Muscle of leg (tissue), 11 donors: ENCODE measurements around the gene CDH13. TPM values are rescaled to one million over a fixed set of nuclear protein-coding genes. Genes with fewer than 3 reads are reported as not detected.

ENCODE experiments used
- DNase-seq: peaks from one replicate; pipeline ENCODE4 v3.0.0; 2013
- H3K27ac ChIP-seq: one replicate; pipeline ENCODE4 v1.5.1; 2013; ENCODE audit warnings: mild to moderate bottlenecking, low read length, control low read depth
- H3K27me3 ChIP-seq: one replicate; pipeline ENCODE4 v1.6.1; 2013; ENCODE audit warnings: low read length; ENCODE audit not compliant: control insufficient read depth, insufficient read depth
- H3K36me3 ChIP-seq: one replicate; pipeline ENCODE4 v1.6.1; 2013; ENCODE audit warnings: low read length; ENCODE audit not compliant: control insufficient read depth, insufficient read depth
- H3K4me1 ChIP-seq: one replicate; pipeline ENCODE4 v1.6.1; 2013; ENCODE audit warnings: low read length; ENCODE audit not compliant: control insufficient read depth, insufficient read depth
- H3K4me3 ChIP-seq: one replicate; pipeline ENCODE4 v1.5.1; 2013; ENCODE audit warnings: low read length, control low read depth
- H3K9me3 ChIP-seq: replicated peaks from 2 replicates; pipeline ENCODE4 v1.6.1; 2013; ENCODE audit warnings: low read depth, low read length; ENCODE audit not compliant: control insufficient read depth
- WGBS: methylation state at CpG from one replicate; pipeline ENCODE4 v1.1.5; 2013; ENCODE audit warnings: missing lambda C conversion rate; ENCODE audit not compliant: insufficient coverage; 5-methylcytosine and 5-hydroxymethylcytosine counted together
- polyA plus RNA-seq, 8 donors: library from polyadenylated mRNA; unstranded; fragments of 120-200 nt; gene quantifications; one replicate each; pipeline versions ENCODE4 v1.2.1 to v1.2.3, GENCODE V29; 2013; ENCODE audit warnings: inconsistent platforms in 1 of 8, low replicate concordance in 1 of 8; ENCODE audit not compliant: insufficient read length in 8 of 8, insufficient read depth in 1 of 8
- total RNA-seq: library from RNA; stranded (reverse); fragments of 120-200 nt; gene quantifications from one replicate; pipeline ENCODE4 v1.2.4, GENCODE V29; 2013

Gene CDH13
- total and polyA plus RNA-seq, 9 donors: 30.5 to 55.7 (median 47.9) TPM

DNA sequence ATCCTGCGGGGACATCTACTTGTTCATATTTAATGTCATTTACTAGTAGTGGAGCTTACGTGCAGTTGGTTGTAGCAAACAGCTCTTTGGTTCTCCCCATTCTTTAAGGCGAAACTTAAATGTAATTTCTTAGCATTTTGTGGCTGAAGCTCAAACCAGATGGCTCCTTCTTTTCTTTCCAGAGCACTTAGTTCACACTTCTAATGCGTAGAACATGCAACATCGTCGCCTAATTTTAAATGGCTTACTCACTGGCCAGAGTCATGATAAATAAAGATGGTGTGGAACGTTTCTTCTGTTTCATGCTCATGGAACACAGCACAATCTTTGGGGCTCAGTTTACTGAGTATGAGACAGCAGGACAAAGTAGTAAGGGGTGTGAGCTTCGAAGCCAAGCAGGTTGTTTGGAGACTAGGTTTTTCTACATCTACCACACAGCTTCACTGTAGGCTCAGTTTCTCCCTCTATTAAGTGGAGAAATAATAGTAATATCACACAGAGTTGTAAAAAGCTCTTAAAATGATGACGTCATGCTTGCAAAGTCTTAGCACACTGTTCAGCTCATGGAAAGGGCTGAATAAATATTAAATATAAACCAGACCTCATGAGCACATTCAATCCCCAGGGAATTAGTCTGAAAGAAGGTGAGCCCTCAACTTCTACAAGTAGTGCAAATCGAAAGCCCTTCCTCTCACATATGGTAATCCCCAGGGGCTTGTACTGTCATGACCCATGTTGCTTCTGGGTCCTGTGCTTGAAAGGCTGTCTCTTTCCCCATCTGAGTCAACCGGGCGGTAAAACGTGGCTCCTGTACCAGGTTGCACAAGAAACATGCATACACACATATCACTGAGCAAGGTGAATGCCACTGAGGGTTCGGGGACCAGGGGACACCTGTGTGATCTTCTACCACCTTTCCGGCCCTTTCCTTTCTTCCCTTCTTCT lies 384.3 kb downstream of the CDH13 start:
- Histone ChIP-seq H3K36me3 (no peaks in the 10 kb centered on the region), H3K9me3 (no peaks in the 10 kb centered on the region), H3K4me1 (no peaks in the 10 kb centered on the region), H3K27ac (no peak overlapping the region), H3K4me3 (no peak overlapping the region), H3K27me3 (no peaks in the 10 kb centered on the region)
- no peak for DNase-seq
- WGBS: 85% methylated on average over 8 of the region's 15 CpGs

DNA sequence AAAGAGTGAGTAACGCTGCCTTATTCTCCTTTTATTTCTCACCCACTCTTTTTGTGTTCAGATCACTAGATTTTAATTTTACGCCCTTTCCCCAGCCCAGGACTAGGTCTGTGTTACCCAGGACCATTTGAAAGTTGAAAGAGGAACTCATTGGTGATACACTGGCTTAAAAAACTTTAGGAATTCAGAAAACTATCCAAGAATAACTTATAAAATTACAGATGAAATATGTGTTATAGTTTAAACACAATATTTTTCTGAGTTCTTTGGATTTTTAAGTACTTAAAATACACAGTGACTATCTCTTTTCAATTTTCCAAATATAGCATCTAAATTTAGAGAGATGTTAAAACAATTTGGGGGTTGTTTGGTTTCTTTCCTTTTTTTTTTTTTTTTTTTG lies 385.2 kb downstream of the CDH13 start:
- no CpG with 5 or more reads among the region's 2 CpGs for WGBS
- Histone ChIP-seq H3K9me3 (no peaks in the 10 kb centered on the region), H3K27me3 (no peaks in the 10 kb centered on the region)

DNA sequence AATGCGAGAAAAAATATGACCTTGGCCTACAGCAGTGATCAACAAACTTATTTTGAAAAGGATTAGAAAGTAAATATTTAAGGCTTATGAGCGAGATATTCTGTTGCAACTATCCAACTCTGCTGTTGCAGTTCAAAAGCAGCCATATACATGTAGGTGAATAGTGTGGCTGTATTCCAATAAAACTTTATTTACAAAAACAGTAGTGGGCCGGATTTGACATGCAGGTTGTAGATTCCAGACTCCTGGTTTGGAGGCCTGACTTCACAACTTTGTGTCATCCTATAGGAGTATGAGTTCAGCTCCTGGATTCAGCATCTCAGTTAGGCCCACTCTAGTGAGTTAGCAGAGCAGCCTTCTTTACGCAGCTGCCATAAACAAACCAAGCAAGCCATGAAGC lies 386.3 kb downstream of the CDH13 start:
- DNase-seq: no peak
- H3K27me3 ChIP-seq: no peaks in the 10 kb centered on the region
- H3K27ac ChIP-seq: no peak overlapping the region
- no peak overlapping the region for H3K4me3 ChIP-seq
- no CpG with 5 or more reads among the region's 4 CpGs for WGBS
- no peaks in the 10 kb centered on the region for H3K9me3 ChIP-seq
- H3K4me1 ChIP-seq: no peaks in the 10 kb centered on the region
- no peaks in the 10 kb centered on the region for H3K36me3 ChIP-seq

More for the DNA sequence above, 385.2 kb downstream of the CDH13 start:
- Histone ChIP-seq H3K36me3 (no peaks in the 10 kb centered on the region), H3K27ac (no peak overlapping the region), H3K4me1 (no peaks in the 10 kb centered on the region), H3K4me3 (no peak overlapping the region)
- no peak for DNase-seq

DNA sequence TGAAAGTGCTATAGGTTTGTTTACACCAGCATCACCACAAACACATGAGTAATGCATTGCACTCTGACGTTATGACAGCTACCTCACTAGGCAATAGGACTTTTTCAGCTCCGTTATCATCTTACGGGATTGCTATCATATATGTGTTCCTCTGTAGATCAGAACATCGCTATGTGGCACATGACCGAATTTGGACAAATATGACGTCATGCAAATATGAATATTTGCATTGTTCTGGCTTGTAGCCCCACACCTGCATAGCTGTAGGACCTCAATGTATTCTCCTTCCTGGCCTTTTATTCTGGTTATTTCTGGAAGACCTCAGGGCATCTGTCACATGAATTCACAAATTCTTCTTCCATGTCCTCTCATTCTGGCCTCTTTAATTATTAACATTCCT lies 393.2 kb downstream of the CDH13 start:
- no peak for DNase-seq
- no peaks in the 10 kb centered on the region for H3K4me1 ChIP-seq
- H3K27me3 ChIP-seq: no peaks in the 10 kb centered on the region
- H3K4me3 ChIP-seq: no peak overlapping the region
- 85% methylated on average over 5 of the region's 6 CpGs for WGBS
- H3K36me3 ChIP-seq: no peaks in the 10 kb centered on the region
- H3K9me3 ChIP-seq: no peaks in the 10 kb centered on the region
- no peak overlapping the region for H3K27ac ChIP-seq

DNA sequence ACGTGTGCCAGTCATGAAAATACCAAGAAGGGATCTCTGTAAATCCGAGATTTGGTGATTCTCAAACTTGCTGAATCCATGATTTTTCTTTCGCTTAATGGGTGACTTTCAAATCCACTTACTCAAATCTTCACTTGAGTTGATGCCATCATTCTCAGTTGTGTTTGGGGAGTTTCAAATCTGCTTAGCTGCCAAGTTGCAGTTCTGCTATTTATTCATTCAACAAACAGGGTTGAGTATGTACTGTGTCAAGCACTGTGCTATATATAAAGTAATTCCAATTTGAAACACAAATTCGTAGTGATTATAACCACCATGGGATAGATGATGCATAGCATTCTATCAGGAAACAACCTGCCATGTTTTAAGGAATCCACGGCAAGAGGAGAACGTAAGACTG lies 394.3 kb downstream of the CDH13 start:
- no peak overlapping the region for H3K4me3 ChIP-seq
- H3K27me3 ChIP-seq: no peaks in the 10 kb centered on the region
- no peaks in the 10 kb centered on the region for H3K4me1 ChIP-seq
- H3K27ac ChIP-seq: no peak overlapping the region
- no peak for DNase-seq
- H3K9me3 ChIP-seq: no peaks in the 10 kb centered on the region
- 92% methylated on average over 2 of the region's 6 CpGs for WGBS
- H3K36me3 ChIP-seq: no peaks in the 10 kb centered on the region

DNA sequence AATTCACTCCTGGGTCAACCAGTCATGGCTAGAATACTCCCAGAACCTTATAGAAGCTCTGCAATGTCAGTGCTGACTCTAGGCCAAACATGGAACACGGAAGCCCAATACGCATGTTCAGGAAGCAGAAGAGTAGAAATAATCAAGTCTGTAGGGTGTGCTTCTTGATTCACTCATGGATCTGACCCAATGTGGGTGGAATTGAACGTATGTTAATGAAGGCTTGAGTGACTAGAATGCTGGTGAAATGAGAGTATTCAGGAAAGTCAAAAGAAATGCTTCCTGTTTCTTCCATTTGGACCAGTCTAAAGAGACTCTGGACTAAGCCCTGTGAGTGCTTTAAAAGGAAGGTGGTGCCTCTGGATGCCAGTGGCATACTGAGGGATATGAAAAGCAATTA lies 395.0 kb downstream of the CDH13 start:
- Histone ChIP-seq H3K27ac (no peak overlapping the region), H3K9me3 (no peaks in the 10 kb centered on the region), H3K4me1 (no peaks in the 10 kb centered on the region), H3K36me3 (no peaks in the 10 kb centered on the region), H3K4me3 (no peak overlapping the region), H3K27me3 (no peaks in the 10 kb centered on the region)
- WGBS: 70% methylated on average over 3 of the region's 3 CpGs
- no peak for DNase-seq

DNA sequence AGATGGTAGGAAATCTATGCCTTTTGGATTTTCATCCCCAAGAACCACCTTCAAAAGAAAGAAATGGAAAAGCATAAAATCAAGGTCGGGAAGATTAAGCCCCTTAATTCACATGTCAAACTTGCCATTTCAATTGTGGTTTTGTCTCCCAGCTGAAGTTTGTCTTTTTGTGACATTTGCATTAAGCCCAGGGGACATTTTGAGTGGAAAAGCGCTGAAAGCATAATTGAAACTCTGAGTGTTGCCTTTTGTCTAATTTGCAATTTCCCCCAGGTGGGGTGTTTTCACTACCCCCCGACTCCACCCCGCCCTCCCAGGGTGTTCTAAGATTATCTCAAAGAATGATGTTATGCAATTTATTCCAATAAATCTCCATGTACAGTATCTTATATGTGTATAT lies 396.2 kb downstream of the CDH13 start:
- Histone ChIP-seq H3K4me3 (no peak overlapping the region), H3K27ac (no peak overlapping the region), H3K9me3 (no peaks in the 10 kb centered on the region), H3K27me3 (no peaks in the 10 kb centered on the region), H3K36me3 (no peaks in the 10 kb centered on the region), H3K4me1 (no peaks in the 10 kb centered on the region)
- WGBS: no CpG with 5 or more reads among the region's 4 CpGs
- no peak for DNase-seq

DNA sequence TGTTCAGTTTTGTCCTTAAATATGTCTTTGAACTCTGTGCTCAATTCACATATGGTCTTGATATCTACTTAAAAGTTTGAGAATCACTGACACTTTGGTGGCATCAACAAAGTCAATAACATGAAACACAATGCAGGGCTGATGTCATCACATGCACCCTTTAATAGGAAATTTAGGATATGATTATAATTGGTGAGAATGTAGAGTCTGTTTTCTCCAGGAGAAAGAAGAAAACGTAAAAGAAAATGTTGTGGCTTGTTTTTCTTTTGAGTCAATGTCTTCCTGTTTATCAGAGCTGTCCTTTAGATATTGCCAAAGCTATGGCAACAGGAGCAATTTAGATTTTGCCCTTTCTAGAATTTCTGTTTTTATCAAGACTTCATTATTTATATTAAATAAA lies 396.9 kb downstream of the CDH13 start:
- Histone ChIP-seq H3K36me3 (no peaks in the 10 kb centered on the region), H3K27me3 (no peaks in the 10 kb centered on the region), H3K9me3 (no peaks in the 10 kb centered on the region), H3K27ac (no peak overlapping the region), H3K4me1 (no peaks in the 10 kb centered on the region), H3K4me3 (no peak overlapping the region)
- WGBS: 67% methylated on average over 1 of the region's 1 CpG
- DNase-seq: no peak

DNA sequence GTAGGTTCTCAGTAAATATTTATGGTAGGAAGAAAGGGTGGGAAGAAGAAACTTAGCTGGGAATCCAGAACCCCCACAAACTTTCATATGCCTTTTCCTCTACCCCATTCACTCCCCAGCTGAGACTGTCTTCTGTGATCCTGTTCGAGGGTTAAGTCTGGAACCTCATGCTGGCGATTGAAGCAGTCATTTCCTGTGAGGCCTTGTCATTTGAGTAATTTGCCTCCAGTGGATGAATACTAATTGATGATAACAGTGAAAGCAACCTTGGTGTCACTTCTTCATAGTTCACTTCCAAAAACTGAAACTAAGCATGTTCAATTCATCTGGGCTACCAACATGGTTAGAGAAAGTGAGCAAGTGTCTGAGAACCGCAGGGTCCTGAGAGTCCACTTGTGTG lies 401.2 kb downstream of the CDH13 start:
- Histone ChIP-seq H3K27me3 (no peaks in the 10 kb centered on the region), H3K4me1 (no peaks in the 10 kb centered on the region), H3K36me3 (no peaks in the 10 kb centered on the region), H3K4me3 (no peak overlapping the region), H3K27ac (no peak overlapping the region), H3K9me3 (no peaks in the 10 kb centered on the region)
- WGBS: 82% methylated on average over 1 of the region's 3 CpGs
- no peak for DNase-seq

DNA sequence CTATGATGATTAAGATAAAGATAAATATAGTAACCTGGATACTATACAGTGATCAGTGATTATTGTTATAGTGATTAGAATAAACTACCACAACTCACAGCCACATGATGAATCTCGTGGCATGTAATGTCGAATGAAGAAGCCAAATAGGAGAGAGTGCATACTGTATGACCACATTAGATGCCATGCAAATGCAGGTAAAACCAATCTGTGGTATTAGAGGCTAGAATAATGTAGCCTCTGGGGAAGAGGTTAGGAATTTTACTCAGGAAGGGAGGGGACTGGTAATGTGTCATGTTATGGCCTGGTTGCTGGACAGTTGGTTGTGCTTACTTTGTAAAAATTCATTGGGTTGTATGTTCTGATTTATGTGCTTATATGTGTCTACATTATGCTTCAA lies 402.7 kb downstream of the CDH13 start:
- no peak for DNase-seq
- no CpG with 5 or more reads among the region's 2 CpGs for WGBS
- Histone ChIP-seq H3K36me3 (no peaks in the 10 kb centered on the region), H3K27ac (no peak overlapping the region), H3K9me3 (no peaks in the 10 kb centered on the region), H3K4me3 (no peak overlapping the region), H3K4me1 (no peaks in the 10 kb centered on the region), H3K27me3 (no peaks in the 10 kb centered on the region)
